Liver (tissue), 9 donors: Measurements from ENCODE around the gene CCNL1. TPM values are rescaled to one million over a fixed set of nuclear protein-coding genes. Genes with fewer than 3 reads are reported as not detected.

Source experiments
- DNase-seq: peaks from one replicate; pipeline ENCODE4 v3.0.0-alpha.2; 2017; ENCODE audit warnings: low spot score
- H3K27ac ChIP-seq, 2 donors: one replicate each; pipeline ENCODE4 v1.7.0; 2013; ENCODE audit warnings: inconsistent platforms in 2 of 2, low read length in 2 of 2, control low read depth in 1 of 2, low read depth in 1 of 2, mild to moderate bottlenecking in 1 of 2
- H3K27me3 ChIP-seq, 4 donors: one replicate each; pipeline versions ENCODE4 v1.6.1 to v1.7.0; 2013; ENCODE audit warnings: low read length in 3 of 4, inconsistent platforms in 1 of 4, mild to moderate bottlenecking in 1 of 4, moderate library complexity in 1 of 4; ENCODE audit not compliant: control insufficient read depth in 4 of 4, insufficient read depth in 4 of 4
- H3K36me3 ChIP-seq, 4 donors: one replicate each; pipeline versions ENCODE4 v1.6.1 to v1.7.0; 2013; ENCODE audit warnings: low read length in 3 of 4, mild to moderate bottlenecking in 3 of 4, low read depth in 1 of 4, moderate library complexity in 1 of 4; ENCODE audit not compliant: control insufficient read depth in 4 of 4, insufficient read depth in 3 of 4
- H3K4me1 ChIP-seq, 4 donors: one replicate each; pipeline versions ENCODE4 v1.6.1 to v1.7.0; 2013; ENCODE audit warnings: low read length in 3 of 4, mild to moderate bottlenecking in 3 of 4, moderate library complexity in 1 of 4; ENCODE audit not compliant: control insufficient read depth in 4 of 4, insufficient read depth in 4 of 4
- H3K4me3 ChIP-seq, 3 donors: one replicate each; pipeline versions ENCODE4 v1.6.1 to v1.7.0; 2013; ENCODE audit warnings: low read length in 3 of 3, control low read depth in 1 of 3, low read depth in 1 of 3, mild to moderate bottlenecking in 1 of 3
- H3K9ac ChIP-seq, 2 donors: one replicate each; pipeline ENCODE4 v1.7.0; 2013; ENCODE audit warnings: low read length in 2 of 2, mild to moderate bottlenecking in 2 of 2, moderate library complexity in 2 of 2, control low read depth in 1 of 2, low read depth in 1 of 2
- H3K9me3 ChIP-seq, 4 donors: one replicate each; pipeline versions ENCODE4 v1.6.1 to v1.7.0; 2013; ENCODE audit warnings: low read length in 3 of 4; ENCODE audit not compliant: control insufficient read depth in 4 of 4
- FOXA2 ChIP-seq: IDR thresholded peaks from 2 replicates; pipeline ENCODE4 v1.6.1; 2016; ENCODE audit warnings: antibody characterized with exemption
- GABPA ChIP-seq, 2 donors: IDR thresholded peaks in 1 of 2; conservative IDR thresholded peaks in 1 of 2; 2 replicates each; pipeline ENCODE4 v1.6.1; 2016; ENCODE audit warnings: antibody characterized with exemption in 2 of 2, mild to moderate bottlenecking in 1 of 2, moderate library complexity in 1 of 2
- HNF4A ChIP-seq, 2 donors: conservative IDR thresholded peaks; 2 replicates each; pipeline ENCODE4 v1.6.1; 2016; ENCODE audit warnings: antibody characterized with exemption in 2 of 2, mild to moderate bottlenecking in 2 of 2
- HNF4G ChIP-seq: IDR thresholded peaks from 2 replicates; pipeline ENCODE4 v1.6.1; 2016; ENCODE audit warnings: antibody characterized with exemption
- JUND ChIP-seq, 2 donors: IDR thresholded peaks; 2 replicates each; pipeline ENCODE4 v1.6.1; 2016; ENCODE audit warnings: antibody characterized with exemption in 2 of 2
- MAX ChIP-seq: IDR thresholded peaks from 2 replicates; pipeline ENCODE4 v1.6.1; 2016; ENCODE audit warnings: antibody characterized with exemption
- NR2F2 ChIP-seq: IDR thresholded peaks from 2 replicates; pipeline ENCODE4 v1.6.1; 2016; ENCODE audit warnings: antibody characterized with exemption
- RAD21 ChIP-seq, 2 donors: IDR thresholded peaks; 2 replicates each; pipeline ENCODE4 v1.6.1; 2016; ENCODE audit warnings: antibody characterized with exemption in 2 of 2, mild to moderate bottlenecking in 2 of 2
- REST ChIP-seq: IDR thresholded peaks from 2 replicates; pipeline ENCODE4 v1.6.1; 2016; ENCODE audit warnings: antibody characterized with exemption, mild to moderate bottlenecking
- TAF1 ChIP-seq: conservative IDR thresholded peaks from 2 replicates; pipeline ENCODE4 v1.6.1; 2016; ENCODE audit warnings: antibody characterized with exemption, mild to moderate bottlenecking
- YY1 ChIP-seq: IDR thresholded peaks from 2 replicates; pipeline ENCODE4 v1.6.1; 2016; ENCODE audit warnings: antibody characterized with exemption, mild to moderate bottlenecking
- ZBTB33 ChIP-seq: IDR thresholded peaks from 2 replicates; pipeline ENCODE4 v1.6.1; 2016; ENCODE audit warnings: antibody characterized with exemption
- WGBS: extraction: QIAGEN DNeasy Blood & Tissue Kit; methylation state at CpG from one replicate; pipeline ENCODE4 v1.1.7; 2013; 5-methylcytosine and 5-hydroxymethylcytosine counted together
- polyA plus RNA-seq, 2 donors: library from polyadenylated mRNA; stranded (reverse) in 1 of 2; unstranded in 1 of 2; fragments of 200-250 nt in 1 of 2; fragments of >200 nt in 1 of 2; fragmentation: Nextera tagmentation in 1 of 2; extraction: Ambion mirVana in 1 of 2; gene quantifications; one replicate each; pipeline versions ENCODE4 v1.2.1 to v1.2.3, GENCODE V29; 2013 to 2015
- total RNA-seq, 2 donors: library from RNA; depleted of rRNA; stranded (reverse); fragments of >200 nt; gene quantifications; one replicate each; pipeline ENCODE4 v1.2.3, GENCODE V29; 2014
- TF ChIP-seq, protein P1 (sequence below): fragments of 150-350 bp; IDR thresholded peaks from 2 replicates; pipeline ENCODE4 v1.5.1; 2017; ENCODE audit warnings: improper control_type of control experiment, low read depth, low read length; ENCODE audit not compliant: missing input control
- TF ChIP-seq, protein P2 (sequence below): IDR thresholded peaks from 2 replicates; pipeline ENCODE4 v1.6.1; 2016; ENCODE audit warnings: antibody characterized with exemption
- donor health status: healthy.
- donor health status: healthy.
- donor health status: healthy.
- donor health status: healthy.
- donor health status: healthy.

The CCNL1 gene
- total and polyA plus RNA-seq, 4 donors: 22.7 to 163 (median 95.0) TPM

GRCh38 chr3:157149136-157149696, 10.7 kb downstream of the CCNL1 start:
- Histone ChIP-seq H3K4me3 (no peak overlapping the region), H3K4me1 (peaks cover 0 to 7% (median 2%) of the 10 kb centered on the region in 4 donors), H3K9me3 (no peaks in the 10 kb centered on the region), H3K27me3 (no peaks in the 10 kb centered on the region), H3K36me3 (peaks cover 15 to 94% (median 83%) of the 10 kb centered on the region in 4 donors), H3K9ac (no peak overlapping the region), H3K27ac (no peak overlapping the region)
- DNase-seq: no peak
- WGBS: 89% methylated on average over 5 of the region's 5 CpGs
- no peak for TF ChIP-seq MAX
- TF ChIP-seq REST: no peak
- no peak for TF ChIP-seq FOXA2
- no peak for TF ChIP-seq ZBTB33

- H3K27ac ChIP-seq: no peak overlapping the region
- H3K27me3 ChIP-seq: no peaks in the 10 kb centered on the region
- no peak overlapping the region for H3K9ac ChIP-seq
- DNase-seq: no peak
- no peaks in the 10 kb centered on the region for H3K9me3 ChIP-seq
- TF ChIP-seq HNF4G: no peak
- no peak for TF ChIP-seq HNF4A (conservative IDR thresholded peaks at IDR 0.05)
- TF ChIP-seq MAX: no peak
- no peak for TF ChIP-seq NR2F2
- TF ChIP-seq, protein P1, sequence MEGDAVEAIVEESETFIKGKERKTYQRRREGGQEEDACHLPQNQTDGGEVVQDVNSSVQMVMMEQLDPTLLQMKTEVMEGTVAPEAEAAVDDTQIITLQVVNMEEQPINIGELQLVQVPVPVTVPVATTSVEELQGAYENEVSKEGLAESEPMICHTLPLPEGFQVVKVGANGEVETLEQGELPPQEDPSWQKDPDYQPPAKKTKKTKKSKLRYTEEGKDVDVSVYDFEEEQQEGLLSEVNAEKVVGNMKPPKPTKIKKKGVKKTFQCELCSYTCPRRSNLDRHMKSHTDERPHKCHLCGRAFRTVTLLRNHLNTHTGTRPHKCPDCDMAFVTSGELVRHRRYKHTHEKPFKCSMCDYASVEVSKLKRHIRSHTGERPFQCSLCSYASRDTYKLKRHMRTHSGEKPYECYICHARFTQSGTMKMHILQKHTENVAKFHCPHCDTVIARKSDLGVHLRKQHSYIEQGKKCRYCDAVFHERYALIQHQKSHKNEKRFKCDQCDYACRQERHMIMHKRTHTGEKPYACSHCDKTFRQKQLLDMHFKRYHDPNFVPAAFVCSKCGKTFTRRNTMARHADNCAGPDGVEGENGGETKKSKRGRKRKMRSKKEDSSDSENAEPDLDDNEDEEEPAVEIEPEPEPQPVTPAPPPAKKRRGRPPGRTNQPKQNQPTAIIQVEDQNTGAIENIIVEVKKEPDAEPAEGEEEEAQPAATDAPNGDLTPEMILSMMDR: no peak
- TF ChIP-seq JUND (IDR thresholded peaks at IDR 0.05): no peak
- TF ChIP-seq GABPA (IDR thresholded peaks at IDR 0.05 in 1 of 2, conservative IDR thresholded peaks at IDR 0.05 in 1 of 2): no peak
- no peak for TF ChIP-seq YY1
- no peak for TF ChIP-seq REST
- no peak for TF ChIP-seq FOXA2
- TF ChIP-seq, protein P2, sequence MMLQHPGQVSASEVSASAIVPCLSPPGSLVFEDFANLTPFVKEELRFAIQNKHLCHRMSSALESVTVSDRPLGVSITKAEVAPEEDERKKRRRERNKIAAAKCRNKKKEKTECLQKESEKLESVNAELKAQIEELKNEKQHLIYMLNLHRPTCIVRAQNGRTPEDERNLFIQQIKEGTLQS: no peak
- no peak for TF ChIP-seq RAD21 (IDR thresholded peaks at IDR 0.05)
- TF ChIP-seq TAF1: no peak
- peaks cover 0 to 2% (median 0%) of the 10 kb centered on the region in 4 donors for H3K4me1 ChIP-seq
- no peak overlapping the region for H3K4me3 ChIP-seq
- WGBS: 91% methylated on average over 15 of the region's 15 CpGs
- H3K36me3 ChIP-seq: peaks cover 15 to 98% (median 84%) of the 10 kb centered on the region in 4 donors
Observed at GRCh38 chr3:157148196-157148889, 11.6 kb downstream of the CCNL1 start.
